Duodenal mucosa (tissue), 2 donors: ENCODE results near the gene GPR180.
A peak's percentile ranks its signal among the peaks of the same experiment; 100 is the strongest.

Experiments
- H3K27ac ChIP-seq: one replicate; pipeline ENCODE4 v1.7.0; 2013; ENCODE audit warnings: low read depth, low read length
- H3K27me3 ChIP-seq, 2 donors: one replicate each; pipeline ENCODE4 v1.7.0; 2013; ENCODE audit warnings: low read length in 2 of 2, control low read depth in 1 of 2; ENCODE audit not compliant: insufficient read depth in 2 of 2, control insufficient read depth in 1 of 2
- H3K36me3 ChIP-seq, 2 donors: one replicate each; pipeline ENCODE4 v1.7.0; 2013; ENCODE audit warnings: low read length in 2 of 2, control low read depth in 1 of 2; ENCODE audit not compliant: insufficient read depth in 2 of 2, control insufficient read depth in 1 of 2
- H3K4me1 ChIP-seq, 2 donors: one replicate each; pipeline ENCODE4 v1.7.0; 2013; ENCODE audit warnings: low read length in 2 of 2, control low read depth in 1 of 2; ENCODE audit not compliant: insufficient read depth in 2 of 2, control insufficient read depth in 1 of 2
- H3K4me3 ChIP-seq, 2 donors: one replicate each; pipeline ENCODE4 v1.7.0; 2013; ENCODE audit warnings: low read length in 2 of 2, low read depth in 1 of 2
- H3K9ac ChIP-seq, 2 donors: one replicate each; pipeline ENCODE4 v1.7.0; 2013; ENCODE audit warnings: low read length in 2 of 2, low read depth in 1 of 2
- H3K9me3 ChIP-seq, 2 donors: one replicate each; pipeline ENCODE4 v1.7.0; 2013; ENCODE audit warnings: low read length in 2 of 2, control low read depth in 1 of 2; ENCODE audit not compliant: control insufficient read depth in 1 of 2

Gene GPR180

GRCh38 chr13:94595950-94596574 lies 5.6 kb upstream of the GPR180 start, which contains the start of gene TGDS:
Gene TGDS (minus strand): TSS chr13:94596152. CDS start chr13:94596136, 16 bp downstream.
- peak within 1 kb of the TSS; percentile 97 to 98 for H3K4me3 ChIP-seq
- peaks cover 6 to 15% of the 10 kb centered on the region in 2 donors for H3K36me3 ChIP-seq
- peaks cover 20 to 33% of the 10 kb centered on the region in 2 donors for H3K4me1 ChIP-seq
- H3K9ac ChIP-seq = peak within 1 kb of the TSS; percentile 93 to 99
- no peaks in the 10 kb centered on the region for H3K27me3 ChIP-seq
- H3K9me3 ChIP-seq = no peaks in the 10 kb centered on the region
- H3K27ac ChIP-seq = no peak within 1 kb of the TSS

- H3K9me3 ChIP-seq = no peaks in the 10 kb centered on the region
- peak overlapping the region; percentile 97 to 98 for H3K4me3 ChIP-seq
- H3K9ac ChIP-seq = peak overlapping the region; percentile 93 to 99
- H3K4me1 ChIP-seq = peaks cover 20 to 33% of the 10 kb centered on the region in 2 donors
- H3K27ac ChIP-seq = no peak overlapping the region
- H3K27me3 ChIP-seq = no peaks in the 10 kb centered on the region
- peaks cover 6 to 9% of the 10 kb centered on the region in 2 donors for H3K36me3 ChIP-seq
Observed at GRCh38 chr13:94596575-94596971, 5.1 kb upstream of the GPR180 start.

- no peak overlapping the region for H3K27ac ChIP-seq
- peaks cover 30 to 43% of the 10 kb centered on the region in 2 donors for H3K4me1 ChIP-seq
Observed at GRCh38 chr13:94598281-94598680, 3.4 kb upstream of the GPR180 start.

GRCh38 chr13:94599877-94600276 lies 1.8 kb upstream of the GPR180 start:
- Histone ChIP-seq H3K4me3 (no peak overlapping the region), H3K9me3 (no peaks in the 10 kb centered on the region), H3K27ac (no peak overlapping the region), H3K27me3 (no peaks in the 10 kb centered on the region), H3K9ac (no peak overlapping the region), H3K4me1 (peaks cover 16 to 33% of the 10 kb centered on the region in 2 donors), H3K36me3 (no peaks in the 10 kb centered on the region)

More at GRCh38 chr13:94598281-94598680, 3.4 kb upstream of the GPR180 start:
- H3K27me3 ChIP-seq = no peaks in the 10 kb centered on the region
- H3K36me3 ChIP-seq = no peaks in the 10 kb centered on the region
- no peak overlapping the region for H3K4me3 ChIP-seq
- H3K9me3 ChIP-seq = no peaks in the 10 kb centered on the region
- no peak overlapping the region for H3K9ac ChIP-seq

GRCh38 chr13:94602467-94602866 lies 810 bp downstream of the GPR180 start:
- H3K9ac ChIP-seq = peak overlapping the region; percentile 68 to 87
- H3K4me3 ChIP-seq = peak overlapping the region; percentile 92 to 96
- peaks cover 8 to 18% of the 10 kb centered on the region in 2 donors for H3K36me3 ChIP-seq
- no peak overlapping the region for H3K27ac ChIP-seq
- H3K9me3 ChIP-seq = no peaks in the 10 kb centered on the region
- H3K4me1 ChIP-seq = peaks cover 11 to 20% of the 10 kb centered on the region in 2 donors
- no peaks in the 10 kb centered on the region for H3K27me3 ChIP-seq

- H3K27me3 ChIP-seq = no peaks in the 10 kb centered on the region
- H3K27ac ChIP-seq = no peak overlapping the region
- H3K9ac ChIP-seq = no peak overlapping the region
- H3K4me1 ChIP-seq = peaks cover 10 to 11% of the 10 kb centered on the region in 2 donors
- H3K36me3 ChIP-seq = peaks cover 8 to 36% of the 10 kb centered on the region in 2 donors
- H3K4me3 ChIP-seq = no peak overlapping the region
- H3K9me3 ChIP-seq = no peaks in the 10 kb centered on the region
Observed at GRCh38 chr13:94607056-94607455, 5.4 kb downstream of the GPR180 start.

DNA sequence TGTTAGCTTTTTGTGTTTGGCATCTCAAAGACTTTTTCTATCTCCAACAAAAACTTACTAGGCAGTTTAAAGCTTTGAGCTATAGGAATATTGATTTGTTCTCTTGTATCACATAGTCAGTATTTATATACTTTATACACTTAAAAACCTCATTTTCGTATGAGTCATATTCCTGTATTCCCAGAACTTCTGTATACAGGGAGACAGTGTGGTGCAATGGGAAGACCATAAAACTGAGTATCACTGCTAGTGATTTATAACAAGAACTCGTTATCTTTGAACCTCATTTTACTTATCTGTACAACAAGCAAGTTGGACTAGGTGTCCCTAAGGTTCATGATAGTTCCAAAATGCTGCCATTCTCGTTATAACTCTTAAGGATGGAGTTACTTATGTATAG lies 6.3 kb downstream of the GPR180 start:
- Histone ChIP-seq H3K9ac (no peak overlapping the region), H3K9me3 (no peaks in the 10 kb centered on the region), H3K27me3 (no peaks in the 10 kb centered on the region), H3K27ac (no peak overlapping the region), H3K4me3 (no peak overlapping the region), H3K36me3 (peaks cover 8 to 38% of the 10 kb centered on the region in 2 donors), H3K4me1 (peaks cover 3 to 4% of the 10 kb centered on the region in 2 donors)

GRCh38 chr13:94608586-94608985 lies 6.9 kb downstream of the GPR180 start:
- Histone ChIP-seq H3K4me3 (no peak overlapping the region), H3K27me3 (no peaks in the 10 kb centered on the region), H3K4me1 (no peaks in the 10 kb centered on the region), H3K9ac (no peak overlapping the region), H3K9me3 (no peaks in the 10 kb centered on the region), H3K36me3 (peaks cover 8 to 38% of the 10 kb centered on the region in 2 donors), H3K27ac (no peak overlapping the region)

DNA sequence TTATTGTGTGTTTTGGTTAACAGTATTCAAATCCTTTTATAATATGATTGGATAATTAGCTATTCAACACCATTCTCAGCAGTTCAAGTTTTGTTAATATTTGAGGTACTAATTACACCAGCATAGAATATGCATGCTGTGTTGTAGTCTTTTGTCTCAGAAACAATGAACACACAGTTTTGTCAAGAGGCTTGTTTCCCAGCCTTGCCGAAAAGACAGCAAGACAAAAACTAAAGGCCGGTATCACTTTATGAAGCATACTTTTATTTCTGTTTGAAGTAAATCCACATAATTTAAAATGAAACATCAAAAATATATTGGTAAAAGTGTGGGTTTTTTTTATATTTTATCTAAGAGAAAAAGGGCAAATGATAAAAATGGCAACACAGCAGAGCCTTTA lies 7.5 kb downstream of the GPR180 start:
- peaks cover 8 to 38% of the 10 kb centered on the region in 2 donors for H3K36me3 ChIP-seq
- no peak overlapping the region for H3K27ac ChIP-seq
- H3K27me3 ChIP-seq = no peaks in the 10 kb centered on the region
- H3K9me3 ChIP-seq = no peaks in the 10 kb centered on the region
- H3K4me1 ChIP-seq = no peaks in the 10 kb centered on the region
- H3K4me3 ChIP-seq = no peak overlapping the region
- no peak overlapping the region for H3K9ac ChIP-seq

- no peak overlapping the region for H3K9ac ChIP-seq
- no peaks in the 10 kb centered on the region for H3K9me3 ChIP-seq
- H3K27me3 ChIP-seq = no peaks in the 10 kb centered on the region
- no peaks in the 10 kb centered on the region for H3K4me1 ChIP-seq
- no peak overlapping the region for H3K27ac ChIP-seq
- no peak overlapping the region for H3K4me3 ChIP-seq
- H3K36me3 ChIP-seq = peaks cover 6 to 34% of the 10 kb centered on the region in 2 donors
Observed at GRCh38 chr13:94610475-94610874, 8.8 kb downstream of the GPR180 start.
